ENCODE measurements around the gene PTGER1.

GRCh38 chr19:14446336-14447036 lies 28.7 kb downstream of the PTGER1 start:
- TF ChIP-seq TAF1 (conservative IDR thresholded peaks at IDR 0.05) (no peak), GABPA (IDR thresholded peaks at IDR 0.05 in 1 of 2, conservative IDR thresholded peaks at IDR 0.05 in 1 of 2) (no peak), RAD21 (IDR thresholded peaks at IDR 0.05) (no peak), REST (IDR thresholded peaks at IDR 0.05) (no peak), RXRA (IDR thresholded peaks at IDR 0.05) (no peak), CTCF (IDR thresholded peaks at IDR 0.05; ENCODE audit: low read depth, low read length, missing input control) (no peak), EGR1 (IDR thresholded peaks at IDR 0.05; ENCODE audit: low read depth in 2 of 2) (no peak), HNF4G (IDR thresholded peaks at IDR 0.05) (no peak), SP1 (IDR thresholded peaks at IDR 0.05) (no peak), YY1 (IDR thresholded peaks at IDR 0.05) (no peak), FOXA2 (IDR thresholded peaks at IDR 0.05) (no peak)

All from liver (tissue), 3 donors.